Neural cell (in vitro differentiated cells): ENCODE results near the gene KCTD17. TPM values are rescaled to one million over a fixed set of nuclear protein-coding genes. Genes with fewer than 3 reads are reported as not detected.

Experiments
- polyA plus RNA-seq: library from polyadenylated mRNA; depleted of rRNA; stranded (reverse); fragments of >200 nt; gene quantifications from 2 replicates; pipeline ENCODE4 v1.2.3, GENCODE V29; 2014
- small RNA-seq, 3 experiments: library from RNA; depleted of rRNA; stranded (forward); fragments of <200 nt; gene quantifications; one replicate each; pipeline ENCODE3, GENCODE V24; 2012

The KCTD17 gene
- polyA plus RNA-seq, 1 donor from 2014 or later = 96.3 TPM

Small RNAs within 50 kb of the gene (small RNA-seq; reads per million reads assigned to genes)
- 0 to 1.2 (median 0) reads per million in 3 experiments for gene RF00019

Other genes starting within 250 kb of the KCTD17 start
- not detected in 2 replicates for gene PVALB, start 234.7 kb upstream of the KCTD17 start, polyA plus RNA-seq
- not detected in 2 replicates for gene NCF4, start 190.7 kb upstream of the KCTD17 start, polyA plus RNA-seq
- gene CSF2RB, start 138.1 kb upstream of the KCTD17 start, polyA plus RNA-seq = not detected in 2 replicates
- 5.4 and 5.8 TPM in 2 replicates for gene TST, start 32.3 kb upstream of the KCTD17 start, polyA plus RNA-seq
- 54.5 and 56.0 TPM in 2 replicates for gene MPST, start 32.0 kb upstream of the KCTD17 start, polyA plus RNA-seq
- not detected in 2 replicates for gene TMPRSS6, start 58.0 kb downstream of the KCTD17 start, polyA plus RNA-seq
- not detected in 2 replicates for gene IL2RB, start 98.2 kb downstream of the KCTD17 start, polyA plus RNA-seq
- 5.3 and 7.9 TPM in 2 replicates for gene C1QTNF6, start 136.5 kb downstream of the KCTD17 start, polyA plus RNA-seq
- gene SSTR3, start 160.7 kb downstream of the KCTD17 start, polyA plus RNA-seq = not detected in 2 replicates
- not detected in 2 replicates for gene RAC2, start 192.5 kb downstream of the KCTD17 start, polyA plus RNA-seq
- not detected in 2 replicates for gene CYTH4, start 230.8 kb downstream of the KCTD17 start, polyA plus RNA-seq